T follicular helper cell (primary cell): ENCODE results near the gene RPE65.
"Not testable (repeated sequence)": the region's sequence is repeated elsewhere in the genome, so short reads cannot be mapped to it uniquely, and the experiment has no call there.

Experiments
- DNase-seq: peaks from one replicate; pipeline ENCODE4 v3.0.0-alpha.2; 2020; ENCODE audit warnings: low read depth
- total RNA-seq, 2 experiments: gene quantifications; one replicate each; lab custom pipeline; 2026; lab: John Stamatoyannopoulos, UW

Gene RPE65
- total RNA-seq = 0 reads per million in 2 experiments

DNA sequence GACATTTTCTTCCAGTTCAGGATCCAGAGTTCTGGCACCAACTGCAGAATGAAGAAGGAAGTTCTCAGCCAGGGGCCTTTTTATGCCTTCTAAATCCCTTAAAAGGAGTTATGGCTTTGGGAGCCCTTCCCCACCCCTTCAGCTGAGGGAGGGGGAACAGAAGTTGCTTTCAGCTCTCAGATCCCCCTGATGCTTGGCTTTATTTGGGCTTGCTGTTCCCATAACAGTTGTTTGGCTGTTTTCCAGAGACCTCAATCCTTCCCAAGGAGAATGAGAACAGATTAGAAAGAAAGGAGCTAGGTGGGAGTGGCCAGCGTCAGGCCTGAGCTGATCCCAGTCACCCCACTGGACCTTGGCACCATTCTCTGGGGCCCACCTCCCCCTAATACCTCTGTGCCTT lies at the start of gene RPE65:
Gene RPE65, minus strand, starts transcription at position 54 of the 400 bp plus-strand sequence. Its CDS starts 49 bp downstream, at position 5.
- DNase-seq = no peak

GRCh38 chr1:68497358-68497698 lies 47.6 kb upstream of the RPE65 start:
- no peak for DNase-seq

GRCh38 chr1:68496680-68497357 lies 47.1 kb upstream of the RPE65 start, which contains the start of gene DEPDC1:
DEPDC1 (minus strand) TSS chr1:68497082; CDS start chr1:68496999, 83 bp downstream.
- DNase-seq = peak; percentile 37

DNA sequence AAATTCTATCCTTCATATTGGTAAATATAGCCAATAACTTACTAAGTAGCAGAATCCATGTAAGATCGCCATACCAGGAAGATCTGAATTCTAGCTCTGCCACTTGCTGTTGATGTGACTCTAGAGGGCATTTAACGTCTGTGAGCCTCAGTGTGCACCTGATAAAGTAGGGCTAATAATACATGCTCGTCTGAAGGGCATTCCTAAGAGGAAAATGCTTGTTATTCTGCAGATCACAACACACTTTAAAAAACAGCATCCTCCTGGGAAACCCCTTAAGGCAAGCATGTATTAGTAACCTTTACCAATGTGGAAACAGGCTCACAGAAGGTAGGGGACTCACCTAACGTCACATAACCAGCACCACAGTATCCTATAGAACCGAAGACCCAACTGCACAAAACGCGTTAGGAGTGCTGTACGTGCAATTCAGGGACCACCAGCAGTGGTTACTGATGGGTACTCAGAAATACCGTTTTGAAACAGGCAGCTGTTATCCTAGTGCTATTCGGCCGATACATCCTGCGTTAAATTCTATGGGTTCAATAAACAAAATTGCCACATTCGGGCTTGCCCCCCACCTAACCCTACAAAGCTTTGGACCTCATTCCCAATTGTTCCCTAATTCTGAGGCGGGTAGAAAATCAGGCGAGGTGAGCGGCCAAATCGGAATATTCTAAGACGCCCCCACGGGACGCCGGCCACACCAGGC lies 46.4 kb upstream of the RPE65 start:
- DNase-seq = no peak

DNA sequence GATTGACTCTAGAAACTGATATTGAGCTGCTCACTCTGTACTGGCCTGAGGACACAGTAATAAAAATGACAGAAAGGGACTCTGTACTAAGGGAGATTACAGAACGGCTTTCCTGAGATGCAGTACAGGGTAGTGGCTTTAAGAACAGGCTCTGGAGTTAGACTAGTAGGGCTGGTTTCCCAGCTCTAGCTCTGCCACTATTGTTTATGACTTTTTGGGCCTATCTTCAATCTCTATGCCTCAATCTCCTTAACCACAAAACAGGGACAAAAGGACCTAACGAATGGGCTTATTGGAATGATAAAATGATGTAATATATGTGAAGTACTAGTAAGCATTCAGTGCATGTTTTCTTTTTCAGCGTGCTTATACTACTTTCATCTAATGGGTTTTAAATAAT lies 45.8 kb upstream of the RPE65 start:
- DNase-seq = no peak

DNA sequence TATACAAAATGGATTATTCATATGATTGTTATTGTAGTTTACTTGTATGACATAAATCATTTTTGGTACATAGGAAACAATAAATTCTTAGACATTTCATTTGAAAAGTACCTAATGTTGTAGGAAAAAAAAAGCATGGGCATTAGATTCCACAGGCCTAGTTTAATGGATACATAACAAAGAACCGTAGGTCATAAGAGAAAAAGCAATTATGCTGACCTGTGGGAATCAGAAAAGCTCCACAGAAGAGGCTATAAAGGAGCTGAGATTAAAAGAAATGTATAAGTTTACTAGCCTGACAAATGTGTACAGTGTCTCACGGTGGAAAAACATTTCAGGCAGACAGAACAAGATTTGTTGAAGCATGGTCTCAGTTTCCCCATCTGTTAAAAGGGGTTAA lies 43.4 kb upstream of the RPE65 start:
- no peak for DNase-seq

DNA sequence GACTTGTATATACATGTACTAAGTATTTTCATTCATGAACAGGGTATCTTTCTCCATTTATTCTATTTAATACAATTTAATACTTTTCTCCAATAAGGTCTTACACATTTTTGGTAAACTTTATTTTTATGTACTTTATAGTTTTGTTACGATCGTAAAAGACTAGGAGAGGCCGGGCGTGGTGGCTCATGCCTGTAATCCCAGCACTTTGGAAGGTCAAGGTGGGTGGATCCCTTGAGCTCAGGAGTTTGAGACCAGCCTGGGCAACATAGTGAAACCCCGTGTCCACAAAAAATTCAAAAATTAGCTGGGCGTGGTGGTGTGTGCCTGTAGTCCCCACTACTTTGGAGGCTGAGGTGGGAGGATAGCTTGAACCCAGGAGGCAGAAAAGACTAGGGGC lies 42.5 kb upstream of the RPE65 start:
- DNase-seq = not testable (repeated sequence)

DNA sequence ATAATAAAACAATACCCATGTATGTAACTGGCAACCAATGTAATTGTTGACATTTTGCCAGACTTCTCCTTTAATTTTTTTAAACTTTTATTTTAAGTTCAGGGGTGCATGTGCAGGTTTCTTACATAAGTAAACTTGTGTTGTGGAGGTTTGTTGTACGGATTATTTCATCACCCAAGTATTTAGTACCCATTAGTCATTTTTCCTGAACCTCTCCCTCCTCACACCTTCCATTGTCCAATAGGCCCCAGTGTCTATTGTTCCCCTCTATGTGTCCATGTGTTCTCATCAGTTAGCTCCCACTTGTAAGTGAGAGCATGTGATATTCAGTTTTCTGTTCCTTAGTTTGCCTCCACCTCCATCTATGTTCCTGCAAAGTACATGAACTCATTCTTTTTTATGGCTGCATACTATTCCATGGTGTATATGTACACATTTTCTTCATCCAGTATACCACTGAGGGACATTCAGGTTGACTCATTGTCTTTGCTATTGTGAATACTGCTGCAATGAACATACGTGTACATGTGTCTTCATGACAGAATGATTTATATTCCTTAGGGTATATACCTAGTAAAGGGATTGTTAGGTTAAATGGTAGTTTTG lies 40.4 kb upstream of the RPE65 start:
- no peak for DNase-seq

DNA sequence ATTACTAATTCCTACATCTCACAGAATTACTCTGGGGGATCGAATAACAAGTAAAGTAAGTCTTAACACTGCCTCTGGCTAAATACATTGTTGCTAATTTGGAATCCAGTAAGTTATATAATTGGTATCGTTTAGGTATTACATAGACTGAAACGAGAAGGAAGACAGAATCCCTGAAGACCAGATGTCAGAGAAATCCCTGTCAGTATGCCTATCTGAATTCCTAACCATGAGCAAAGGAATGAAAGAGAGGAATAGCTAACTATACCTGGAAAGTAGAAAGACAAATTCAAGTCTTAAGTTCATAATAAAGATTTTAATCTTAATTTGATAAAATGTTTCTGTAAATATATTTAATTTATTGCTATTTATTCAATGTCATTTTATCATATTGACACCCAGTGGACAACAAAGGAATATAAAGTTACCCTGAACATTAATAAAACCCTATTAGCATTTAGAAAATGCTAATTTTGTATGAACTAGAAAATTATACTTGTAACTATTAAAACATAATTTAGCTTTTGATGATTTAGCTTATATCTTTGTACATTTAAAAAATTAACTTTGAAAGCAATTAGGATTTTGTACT lies 35.8 kb upstream of the RPE65 start:
- no peak for DNase-seq

GRCh38 chr1:68484618-68485017 lies 34.9 kb upstream of the RPE65 start:
- DNase-seq = no peak

- DNase-seq = no peak
These were observed 31.3 kb upstream of the RPE65 start for GRCh38 chr1:68481041-68481440.

GRCh38 chr1:68479501-68479900 lies 29.7 kb upstream of the RPE65 start:
- DNase-seq = no peak

GRCh38 chr1:68478662-68479061 lies 28.9 kb upstream of the RPE65 start:
- DNase-seq = no peak

DNA sequence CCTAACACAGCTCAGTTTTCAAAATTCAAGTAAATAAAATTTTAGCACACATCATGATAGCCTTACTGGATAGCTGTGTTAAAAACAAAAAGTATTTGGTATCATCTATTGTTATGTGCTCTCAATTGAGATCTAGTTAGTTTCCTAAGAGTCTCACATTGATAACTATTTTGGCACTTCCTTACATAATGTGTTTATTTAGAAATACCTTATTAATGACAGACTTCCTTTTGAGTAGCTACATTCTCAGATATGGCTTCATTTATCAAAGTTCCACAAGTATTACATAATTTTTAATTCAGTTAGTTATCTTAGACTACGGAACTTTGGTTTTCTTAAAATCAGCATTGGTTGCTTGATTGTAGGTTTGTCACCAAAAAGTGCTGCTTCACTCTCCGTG lies 26.9 kb upstream of the RPE65 start:
- DNase-seq = not testable (repeated sequence)

GRCh38 chr1:68473060-68473459 lies 23.3 kb upstream of the RPE65 start:
- no peak for DNase-seq

GRCh38 chr1:68470388-68470970 lies 20.7 kb upstream of the RPE65 start:
- DNase-seq = no peak

GRCh38 chr1:68464891-68465290 lies 15.1 kb upstream of the RPE65 start:
- no peak for DNase-seq

- no peak for DNase-seq
These were observed 11.2 kb upstream of the RPE65 start for GRCh38 chr1:68460935-68461334.

DNA sequence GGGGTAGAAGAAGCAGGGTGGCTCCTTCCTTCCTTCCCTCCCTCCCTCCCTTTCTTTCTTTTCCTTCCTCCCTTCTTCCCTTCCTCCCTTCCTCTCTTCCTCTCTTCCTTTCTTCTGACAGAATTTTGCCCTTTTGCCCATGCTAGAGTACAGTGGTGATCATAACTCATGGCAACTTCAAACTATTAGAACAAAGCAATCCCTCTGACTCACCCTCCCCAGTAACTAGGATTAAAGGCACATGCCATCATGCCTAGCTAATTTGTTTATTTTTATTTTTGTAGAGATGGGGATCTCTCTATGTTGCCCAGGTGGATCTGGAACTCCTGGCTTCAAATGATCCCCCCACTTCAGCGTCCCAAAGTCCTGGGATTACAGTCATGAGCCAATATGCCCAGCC lies 10.0 kb upstream of the RPE65 start:
- DNase-seq = no peak

DNA sequence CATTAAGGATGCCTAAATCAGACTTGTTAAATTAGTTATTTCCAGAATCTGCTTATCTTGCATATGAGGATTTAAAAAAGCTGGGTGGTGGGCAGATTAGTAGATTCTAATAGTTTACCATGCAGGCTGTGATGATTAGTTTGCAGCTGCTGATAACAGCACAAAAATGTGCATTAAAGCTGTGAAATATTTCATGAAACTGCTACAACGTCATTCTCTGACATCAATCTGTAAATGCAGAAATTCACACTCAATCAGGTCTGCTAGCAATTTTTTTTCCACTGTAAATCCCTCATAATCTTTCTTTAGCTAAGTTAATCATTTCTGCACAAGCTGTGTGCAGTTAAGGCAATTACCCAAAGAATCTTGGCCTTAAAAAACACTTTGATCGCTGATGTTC lies 9.3 kb upstream of the RPE65 start:
- no peak for DNase-seq

DNA sequence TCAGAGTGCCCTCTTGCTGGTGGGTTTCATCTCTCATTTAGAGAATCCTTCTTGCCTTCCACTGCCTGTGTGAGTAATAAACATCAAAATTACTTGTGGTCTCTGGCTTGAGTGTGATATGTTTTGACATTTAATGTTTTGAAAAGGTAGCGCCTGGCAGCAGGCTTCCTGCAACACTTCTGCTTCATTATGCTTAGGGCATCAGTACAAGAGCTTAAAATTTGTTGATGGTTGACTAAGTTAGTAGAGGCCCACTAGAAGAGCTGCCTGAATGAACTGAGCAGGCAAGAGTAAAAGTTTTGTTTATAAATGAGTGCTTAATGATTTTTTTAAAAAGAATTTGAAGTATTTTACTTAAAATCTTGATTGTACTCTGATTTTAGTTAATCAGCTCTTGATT lies 6.4 kb upstream of the RPE65 start:
- no peak for DNase-seq

DNA sequence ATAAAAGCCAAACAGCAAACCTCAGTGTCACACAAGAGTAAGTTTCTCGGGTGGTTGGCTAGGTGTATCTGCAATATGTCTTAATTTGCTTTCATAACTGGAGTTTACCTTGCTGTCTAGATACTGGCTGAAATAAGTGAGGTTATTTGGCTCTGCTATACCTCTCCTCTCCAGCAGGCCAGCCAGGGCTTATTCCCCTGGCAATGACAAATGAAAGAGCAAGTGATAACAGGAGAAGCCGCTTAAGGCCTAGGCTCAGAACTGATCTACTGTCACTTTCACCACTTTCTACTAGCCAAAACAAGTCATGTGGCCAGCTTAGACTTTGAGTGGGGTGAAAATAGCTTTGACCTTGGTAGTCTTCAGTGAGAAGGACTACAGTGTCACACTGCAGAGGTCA lies 4.8 kb upstream of the RPE65 start:
- DNase-seq = no peak
